ENCODE measurements around the gene PRKCB. TPM values are rescaled to one million over a fixed set of nuclear protein-coding genes. Genes with fewer than 3 reads are reported as not detected.

The PRKCB gene
- total RNA-seq, 2 donors from 2014 or later: 2.9 to 28.6 TPM

GRCh38 chr16:23917621-23918020 lies 81.8 kb downstream of the PRKCB start:
- no peaks in the 10 kb centered on the region for H3K36me3 ChIP-seq
- TF ChIP-seq CTCF (IDR thresholded peaks at IDR 0.05) (no peak), POLR2A (IDR thresholded peaks at IDR 0.05) (no peak), POLR2AphosphoS5 (IDR thresholded peaks at IDR 0.05) (no peak)

DNA sequence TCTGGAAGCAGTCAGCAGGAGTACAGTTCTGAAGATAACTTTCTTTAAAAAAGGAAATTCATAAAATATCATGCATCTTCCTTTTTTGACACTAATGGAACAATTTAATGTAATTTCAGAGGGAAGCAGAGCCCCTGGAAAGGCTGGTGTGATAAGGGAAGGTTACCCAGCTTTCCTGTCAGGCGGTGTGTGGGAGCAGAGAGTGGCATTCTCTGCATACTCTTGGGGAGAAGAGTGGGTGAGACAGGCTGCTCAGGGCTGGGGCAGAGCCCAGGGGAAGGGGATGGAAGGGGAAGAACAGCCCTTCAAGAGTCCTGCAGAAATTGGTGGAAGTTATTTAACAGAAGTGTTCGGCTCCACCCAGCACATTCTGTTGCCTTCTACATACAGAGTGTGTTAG lies 84.7 kb downstream of the PRKCB start:
- no peaks in the 10 kb centered on the region for H3K27me3 ChIP-seq (replicated peaks; ENCODE audit: insufficient read depth)
- no peaks in the 10 kb centered on the region for H3K36me3 ChIP-seq
- no peaks in the 10 kb centered on the region for H3K9me3 ChIP-seq
- WGBS: 82% methylated on average over 2 of the region's 2 CpGs
- intact Hi-C loops (cut with DNase I): no loop called here
- no peak overlapping the region for H3K4me3 ChIP-seq
- no peaks in the 10 kb centered on the region for H3K4me1 ChIP-seq (replicated peaks)
- H3K27ac ChIP-seq: no peak overlapping the region
- DNase-seq (ENCODE audit: low spot score): no peak
- TF ChIP-seq POLR2A (IDR thresholded peaks at IDR 0.05) (no peak), CTCF (IDR thresholded peaks at IDR 0.05) (no peak), POLR2AphosphoS5 (IDR thresholded peaks at IDR 0.05) (no peak)

More at GRCh38 chr16:23917621-23918020, 81.8 kb downstream of the PRKCB start:
- Histone ChIP-seq H3K4me3 (no peak overlapping the region), H3K4me1 (replicated peaks) (no peaks in the 10 kb centered on the region), H3K9me3 (no peaks in the 10 kb centered on the region), H3K27me3 (replicated peaks; ENCODE audit: insufficient read depth) (no peaks in the 10 kb centered on the region), H3K27ac (no peak overlapping the region)
- WGBS: 86% methylated on average over 6 of the region's 6 CpGs
- DNase-seq (ENCODE audit: low spot score): no peak
- intact Hi-C loops (cut with DNase I): no loop called here

DNA sequence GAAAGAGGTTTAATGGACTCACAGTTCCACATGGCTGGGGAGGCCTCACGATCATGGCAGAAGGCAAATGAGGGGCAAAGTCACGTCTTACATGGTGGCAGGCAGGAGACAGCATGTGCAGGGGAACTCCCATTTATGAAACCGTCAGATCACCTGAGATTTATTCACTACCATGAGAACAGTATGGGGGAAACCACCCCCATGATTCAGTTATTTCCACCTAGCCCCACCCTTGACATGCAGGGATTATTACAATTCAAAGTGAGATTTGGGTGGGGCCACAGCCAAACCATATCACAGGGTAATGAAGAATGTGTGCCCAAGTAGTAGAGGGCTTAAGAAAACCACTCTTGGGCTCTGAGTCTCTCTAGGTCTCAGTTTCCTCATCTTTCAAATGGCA lies 85.1 kb downstream of the PRKCB start:
- Histone ChIP-seq H3K27me3 (replicated peaks; ENCODE audit: insufficient read depth) (no peaks in the 10 kb centered on the region), H3K27ac (no peak overlapping the region), H3K9me3 (no peaks in the 10 kb centered on the region), H3K36me3 (no peaks in the 10 kb centered on the region), H3K4me3 (no peak overlapping the region), H3K4me1 (replicated peaks) (no peaks in the 10 kb centered on the region)
- whole genome bisulfite sequencing: 71% methylated on average over 3 of the region's 3 CpGs
- TF ChIP-seq CTCF (IDR thresholded peaks at IDR 0.05) (no peak), POLR2AphosphoS5 (IDR thresholded peaks at IDR 0.05) (no peak), POLR2A (IDR thresholded peaks at IDR 0.05) (no peak)
- intact Hi-C loops (cut with DNase I): no loop called here
- no peak for DNase-seq (ENCODE audit: low spot score)

DNA sequence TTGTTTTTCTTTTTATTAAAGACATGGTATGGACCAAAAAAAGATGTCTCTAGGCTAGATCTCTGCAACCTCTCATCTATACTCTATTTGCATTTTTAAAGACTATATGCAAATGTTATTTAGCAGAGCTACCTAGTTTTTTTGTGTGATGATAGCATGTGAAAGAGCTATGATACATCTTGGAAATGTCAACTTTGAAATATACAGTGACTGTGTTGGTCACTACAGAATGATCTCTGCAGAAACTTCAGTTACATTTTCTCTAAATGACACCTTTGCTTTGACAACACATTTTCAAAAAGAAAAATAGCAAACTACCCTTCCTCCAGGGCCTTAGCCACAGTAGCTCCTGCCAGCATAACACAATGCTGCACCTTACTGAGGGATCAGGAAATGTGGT lies 86.6 kb downstream of the PRKCB start:
- no peak for DNase-seq (ENCODE audit: low spot score)
- no peaks in the 10 kb centered on the region for H3K27me3 ChIP-seq (replicated peaks; ENCODE audit: insufficient read depth)
- TF ChIP-seq CTCF (IDR thresholded peaks at IDR 0.05) (no peak), POLR2AphosphoS5 (IDR thresholded peaks at IDR 0.05) (no peak), POLR2A (IDR thresholded peaks at IDR 0.05) (no peak)
- no peak overlapping the region for H3K27ac ChIP-seq
- no peaks in the 10 kb centered on the region for H3K9me3 ChIP-seq
- H3K36me3 ChIP-seq: no peaks in the 10 kb centered on the region
- no peaks in the 10 kb centered on the region for H3K4me1 ChIP-seq (replicated peaks)
- H3K4me3 ChIP-seq: no peak overlapping the region
- intact Hi-C loops (cut with DNase I): no loop called here

GRCh38 chr16:23924128-23924527 lies 88.3 kb downstream of the PRKCB start:
- intact Hi-C loops (cut with DNase I): no loop called here
- no peak for TF ChIP-seq POLR2AphosphoS5 (IDR thresholded peaks at IDR 0.05)
- no peak for TF ChIP-seq CTCF (IDR thresholded peaks at IDR 0.05)
- no peak for TF ChIP-seq POLR2A (IDR thresholded peaks at IDR 0.05)
- Histone ChIP-seq H3K4me3 (no peak overlapping the region), H3K9me3 (no peaks in the 10 kb centered on the region), H3K27me3 (replicated peaks; ENCODE audit: insufficient read depth) (no peaks in the 10 kb centered on the region), H3K4me1 (replicated peaks) (no peaks in the 10 kb centered on the region), H3K27ac (no peak overlapping the region), H3K36me3 (no peaks in the 10 kb centered on the region)
- DNase-seq (ENCODE audit: low spot score): no peak
- WGBS: 70% methylated on average over 8 of the region's 8 CpGs
